H1 (cell line): ENCODE data around the gene KIF1C. TPM values are rescaled to one million over a fixed set of nuclear protein-coding genes. Genes with fewer than 3 reads are reported as not detected.

Source experiments
- CBX5 ChIP-seq: fragments of 300-800, 300-1000 bp; sonication (generic); IDR thresholded peaks from 2 replicates; pipeline ENCODE4 v1.7.1; 2016; ENCODE audit warnings: antibody characterized with exemption, low read length, low read depth
- CHD2 ChIP-seq: IDR thresholded peaks from 2 replicates; pipeline ENCODE4 v1.6.1; 2012; ENCODE audit warnings: low read length, improper control_type of control experiment
- FOSL1 ChIP-seq: IDR thresholded peaks from 2 replicates; pipeline ENCODE4 v1.6.1; 2011; ENCODE audit warnings: mild to moderate bottlenecking, low read depth, low read length, moderate library complexity; ENCODE audit not compliant: insufficient read depth
- HDAC6 ChIP-seq: IDR thresholded peaks from one replicate; pipeline ENCODE4 v1.7.1; 2012; ENCODE audit warnings: low read depth, mild to moderate bottlenecking, inconsistent platforms, low read length, moderate library complexity
- NRF1 ChIP-seq: IDR thresholded peaks from 2 replicates; pipeline ENCODE4 v1.6.1; 2011; ENCODE audit warnings: mild to moderate bottlenecking, low read depth, low read length, improper control_type of control experiment
- SAP30 ChIP-seq: fragments of 300-600 bp; sonication (generic); IDR thresholded peaks from 2 replicates; pipeline ENCODE4 v1.7.1; 2012; ENCODE audit warnings: low read length, moderate library complexity, mild to moderate bottlenecking, inconsistent platforms; ENCODE audit not compliant: insufficient read depth, insufficient replicate concordance
- SIN3A ChIP-seq, 2 experiments: IDR thresholded peaks in 1 of 2; conservative IDR thresholded peaks in 1 of 2; 2 replicates each; pipeline ENCODE4 v1.6.1; 2011 to 2012; ENCODE audit warnings: low read length in 2 of 2, improper control_type of control experiment in 1 of 2, low read depth in 1 of 2, mild to moderate bottlenecking in 1 of 2
- polyA plus RNA-seq, 7 experiments: library from polyadenylated mRNA; depleted of rRNA in 3 of 7; stranded (reverse) in 5 of 7; unstranded in 2 of 7; fragments of >200 nt in 5 of 7; fragments of 200-250 nt in 2 of 7; gene quantifications; 1 replicate in 5 of 7; 2 replicates in 1 of 7; 4 replicates in 1 of 7; pipeline versions ENCODE4 v1.2.1 to v1.2.3, GENCODE V29; 2011 to 2013; ENCODE audit warnings: missing spikeins in 2 of 7, mixed read lengths in 2 of 7
- total RNA-seq: library from RNA; stranded (reverse); fragmentation: NEBNext Ultra II Directional; extraction: Animal tissue kit (Norgen Biotek cat#: 25700); gene quantifications from 2 replicates; pipeline ENCODE4 v1.2.1, GENCODE V29; 2021
- TF ChIP-seq, protein P1 (sequence below): fragments of 300-600 bp; sonication (generic); IDR thresholded peaks from 2 replicates; pipeline ENCODE4 v1.7.1; 2012; ENCODE audit warnings: low read length, moderate library complexity, mild to moderate bottlenecking, inconsistent platforms; ENCODE audit not compliant: insufficient replicate concordance
- TF ChIP-seq, protein P2 (sequence below): IDR thresholded peaks from 2 replicates; pipeline ENCODE4 v1.6.1; 2011; ENCODE audit warnings: low read length, improper control_type of control experiment

The KIF1C gene
- total and polyA plus RNA-seq, 2 of the 8 experiments (the other 6 are each of a cell fraction or from before 2014, with no cell fraction given) = 14.3 to 114 TPM

DNA sequence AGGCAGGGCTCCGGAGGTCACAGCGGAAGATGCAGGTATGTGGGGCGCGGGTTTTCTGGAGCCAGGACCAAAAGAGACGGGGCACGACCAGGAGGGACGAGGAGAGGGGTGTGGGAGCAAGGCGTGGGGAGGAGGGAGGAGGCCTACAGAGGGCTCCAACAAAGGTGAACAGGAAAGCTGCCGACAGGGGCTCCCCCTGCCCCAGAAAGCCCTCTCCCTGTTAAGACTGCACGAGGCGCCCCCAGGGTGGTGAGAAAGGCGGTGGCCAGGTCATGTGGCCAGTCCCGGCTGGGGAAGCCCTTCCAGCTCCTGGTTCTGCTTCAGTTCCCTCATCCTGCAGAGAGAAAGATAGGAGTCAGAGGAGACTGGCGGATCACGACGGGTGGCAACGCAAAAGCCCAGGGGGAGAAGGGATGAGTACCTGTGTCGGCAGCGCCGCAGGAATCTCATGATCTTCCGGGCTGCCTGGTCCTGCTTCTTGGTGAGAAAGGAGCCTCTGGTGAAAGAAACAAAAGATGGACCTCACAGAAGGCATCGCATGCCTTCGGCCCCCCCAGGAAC lies 29.2 kb upstream of the KIF1C start (continued):
- TF ChIP-seq, protein P1, sequence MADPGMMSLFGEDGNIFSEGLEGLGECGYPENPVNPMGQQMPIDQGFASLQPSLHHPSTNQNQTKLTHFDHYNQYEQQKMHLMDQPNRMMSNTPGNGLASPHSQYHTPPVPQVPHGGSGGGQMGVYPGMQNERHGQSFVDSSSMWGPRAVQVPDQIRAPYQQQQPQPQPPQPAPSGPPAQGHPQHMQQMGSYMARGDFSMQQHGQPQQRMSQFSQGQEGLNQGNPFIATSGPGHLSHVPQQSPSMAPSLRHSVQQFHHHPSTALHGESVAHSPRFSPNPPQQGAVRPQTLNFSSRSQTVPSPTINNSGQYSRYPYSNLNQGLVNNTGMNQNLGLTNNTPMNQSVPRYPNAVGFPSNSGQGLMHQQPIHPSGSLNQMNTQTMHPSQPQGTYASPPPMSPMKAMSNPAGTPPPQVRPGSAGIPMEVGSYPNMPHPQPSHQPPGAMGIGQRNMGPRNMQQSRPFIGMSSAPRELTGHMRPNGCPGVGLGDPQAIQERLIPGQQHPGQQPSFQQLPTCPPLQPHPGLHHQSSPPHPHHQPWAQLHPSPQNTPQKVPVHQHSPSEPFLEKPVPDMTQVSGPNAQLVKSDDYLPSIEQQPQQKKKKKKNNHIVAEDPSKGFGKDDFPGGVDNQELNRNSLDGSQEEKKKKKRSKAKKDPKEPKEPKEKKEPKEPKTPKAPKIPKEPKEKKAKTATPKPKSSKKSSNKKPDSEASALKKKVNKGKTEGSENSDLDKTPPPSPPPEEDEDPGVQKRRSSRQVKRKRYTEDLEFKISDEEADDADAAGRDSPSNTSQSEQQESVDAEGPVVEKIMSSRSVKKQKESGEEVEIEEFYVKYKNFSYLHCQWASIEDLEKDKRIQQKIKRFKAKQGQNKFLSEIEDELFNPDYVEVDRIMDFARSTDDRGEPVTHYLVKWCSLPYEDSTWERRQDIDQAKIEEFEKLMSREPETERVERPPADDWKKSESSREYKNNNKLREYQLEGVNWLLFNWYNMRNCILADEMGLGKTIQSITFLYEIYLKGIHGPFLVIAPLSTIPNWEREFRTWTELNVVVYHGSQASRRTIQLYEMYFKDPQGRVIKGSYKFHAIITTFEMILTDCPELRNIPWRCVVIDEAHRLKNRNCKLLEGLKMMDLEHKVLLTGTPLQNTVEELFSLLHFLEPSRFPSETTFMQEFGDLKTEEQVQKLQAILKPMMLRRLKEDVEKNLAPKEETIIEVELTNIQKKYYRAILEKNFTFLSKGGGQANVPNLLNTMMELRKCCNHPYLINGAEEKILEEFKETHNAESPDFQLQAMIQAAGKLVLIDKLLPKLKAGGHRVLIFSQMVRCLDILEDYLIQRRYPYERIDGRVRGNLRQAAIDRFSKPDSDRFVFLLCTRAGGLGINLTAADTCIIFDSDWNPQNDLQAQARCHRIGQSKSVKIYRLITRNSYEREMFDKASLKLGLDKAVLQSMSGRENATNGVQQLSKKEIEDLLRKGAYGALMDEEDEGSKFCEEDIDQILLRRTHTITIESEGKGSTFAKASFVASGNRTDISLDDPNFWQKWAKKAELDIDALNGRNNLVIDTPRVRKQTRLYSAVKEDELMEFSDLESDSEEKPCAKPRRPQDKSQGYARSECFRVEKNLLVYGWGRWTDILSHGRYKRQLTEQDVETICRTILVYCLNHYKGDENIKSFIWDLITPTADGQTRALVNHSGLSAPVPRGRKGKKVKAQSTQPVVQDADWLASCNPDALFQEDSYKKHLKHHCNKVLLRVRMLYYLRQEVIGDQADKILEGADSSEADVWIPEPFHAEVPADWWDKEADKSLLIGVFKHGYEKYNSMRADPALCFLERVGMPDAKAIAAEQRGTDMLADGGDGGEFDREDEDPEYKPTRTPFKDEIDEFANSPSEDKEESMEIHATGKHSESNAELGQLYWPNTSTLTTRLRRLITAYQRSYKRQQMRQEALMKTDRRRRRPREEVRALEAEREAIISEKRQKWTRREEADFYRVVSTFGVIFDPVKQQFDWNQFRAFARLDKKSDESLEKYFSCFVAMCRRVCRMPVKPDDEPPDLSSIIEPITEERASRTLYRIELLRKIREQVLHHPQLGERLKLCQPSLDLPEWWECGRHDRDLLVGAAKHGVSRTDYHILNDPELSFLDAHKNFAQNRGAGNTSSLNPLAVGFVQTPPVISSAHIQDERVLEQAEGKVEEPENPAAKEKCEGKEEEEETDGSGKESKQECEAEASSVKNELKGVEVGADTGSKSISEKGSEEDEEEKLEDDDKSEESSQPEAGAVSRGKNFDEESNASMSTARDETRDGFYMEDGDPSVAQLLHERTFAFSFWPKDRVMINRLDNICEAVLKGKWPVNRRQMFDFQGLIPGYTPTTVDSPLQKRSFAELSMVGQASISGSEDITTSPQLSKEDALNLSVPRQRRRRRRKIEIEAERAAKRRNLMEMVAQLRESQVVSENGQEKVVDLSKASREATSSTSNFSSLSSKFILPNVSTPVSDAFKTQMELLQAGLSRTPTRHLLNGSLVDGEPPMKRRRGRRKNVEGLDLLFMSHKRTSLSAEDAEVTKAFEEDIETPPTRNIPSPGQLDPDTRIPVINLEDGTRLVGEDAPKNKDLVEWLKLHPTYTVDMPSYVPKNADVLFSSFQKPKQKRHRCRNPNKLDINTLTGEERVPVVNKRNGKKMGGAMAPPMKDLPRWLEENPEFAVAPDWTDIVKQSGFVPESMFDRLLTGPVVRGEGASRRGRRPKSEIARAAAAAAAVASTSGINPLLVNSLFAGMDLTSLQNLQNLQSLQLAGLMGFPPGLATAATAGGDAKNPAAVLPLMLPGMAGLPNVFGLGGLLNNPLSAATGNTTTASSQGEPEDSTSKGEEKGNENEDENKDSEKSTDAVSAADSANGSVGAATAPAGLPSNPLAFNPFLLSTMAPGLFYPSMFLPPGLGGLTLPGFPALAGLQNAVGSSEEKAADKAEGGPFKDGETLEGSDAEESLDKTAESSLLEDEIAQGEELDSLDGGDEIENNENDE = no peak
- TF ChIP-seq HDAC6 (no peak), FOSL1 (no peak), SIN3A (conservative IDR thresholded peaks at IDR 0.05 in 1 of 2, IDR thresholded peaks at IDR 0.05 in 1 of 2; ENCODE audit: low read depth in 1 of 2, low read length in 2 of 2) (0 out of 4 replicates have a peak, but pooled peaks of 1 of the 2 experiments have one; percentile 57), CBX5 (no peak), SAP30 (peak; percentile 49), NRF1 (no peak), CHD2 (no peak)
- TF ChIP-seq, protein P2, sequence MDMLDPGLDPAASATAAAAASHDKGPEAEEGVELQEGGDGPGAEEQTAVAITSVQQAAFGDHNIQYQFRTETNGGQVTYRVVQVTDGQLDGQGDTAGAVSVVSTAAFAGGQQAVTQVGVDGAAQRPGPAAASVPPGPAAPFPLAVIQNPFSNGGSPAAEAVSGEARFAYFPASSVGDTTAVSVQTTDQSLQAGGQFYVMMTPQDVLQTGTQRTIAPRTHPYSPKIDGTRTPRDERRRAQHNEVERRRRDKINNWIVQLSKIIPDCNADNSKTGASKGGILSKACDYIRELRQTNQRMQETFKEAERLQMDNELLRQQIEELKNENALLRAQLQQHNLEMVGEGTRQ = peak; percentile 28; the same call in 1 of the 2 replicates
